HepG2 (cell line): ENCODE measurements around the gene EPB41L2. TPM values are rescaled to one million over a fixed set of nuclear protein-coding genes. Genes with fewer than 3 reads are reported as not detected.

ENCODE experiments used
- ADNP ChIP-seq: sonication (generic); formaldehyde crosslinking; IDR thresholded peaks from 2 replicates; pipeline ENCODE4 v1.4.0; 2020; ENCODE audit warnings: missing genetic modification reagents
- CENPT ChIP-seq: sonication (generic); formaldehyde crosslinking; IDR thresholded peaks from 2 replicates; pipeline ENCODE4 v1.8.0; 2022; ENCODE audit warnings: low read depth, mild to moderate bottlenecking, moderate library complexity, missing genetic modification reagents
- DMAP1 ChIP-seq: IDR thresholded peaks from 2 replicates; pipeline ENCODE4 v1.6.1; 2016
- FLYWCH1 ChIP-seq: sonication (generic); formaldehyde crosslinking; IDR thresholded peaks from 2 replicates; pipeline ENCODE4 v1.8.1; 2023; ENCODE audit warnings: mild to moderate bottlenecking, missing genetic modification reagents
- GTF3A ChIP-seq: sonication (generic); formaldehyde crosslinking; conservative IDR thresholded peaks from 2 replicates; pipeline ENCODE4 v1.4.0; 2020; ENCODE audit warnings: mild to moderate bottlenecking, missing genetic modification reagents
- HDAC6 ChIP-seq: fragments of 200-600 bp; sonication (generic); IDR thresholded peaks from 2 replicates; pipeline ENCODE4 v1.7.0; 2017; ENCODE audit warnings: mild to moderate bottlenecking, antibody characterized with exemption, low read length, low read depth
- HMG20B ChIP-seq: conservative IDR thresholded peaks from 2 replicates; pipeline ENCODE4 v1.6.1; 2016; ENCODE audit warnings: missing genetic modification reagents, missing compliant biosample characterization
- IRX3 ChIP-seq: sonication (generic); formaldehyde crosslinking; IDR thresholded peaks from 2 replicates; pipeline ENCODE4 v1.8.1; 2023; ENCODE audit warnings: mild to moderate bottlenecking, low read depth, missing genetic modification reagents, borderline replicate concordance
- KLF15 ChIP-seq: sonication (generic); formaldehyde crosslinking; IDR thresholded peaks from 2 replicates; pipeline ENCODE4 v1.8.1; 2023; ENCODE audit warnings: borderline replicate concordance, mild to moderate bottlenecking, inconsistent platforms, missing genetic modification reagents, mixed read lengths
- KMT2A ChIP-seq: sonication (generic); formaldehyde crosslinking; IDR thresholded peaks from 2 replicates; pipeline ENCODE4 v1.4.0; 2020; ENCODE audit warnings: missing genetic modification reagents
- KMT2B ChIP-seq: IDR thresholded peaks from 2 replicates; pipeline ENCODE4 v1.6.1; 2016; ENCODE audit warnings: missing genetic modification reagents, missing compliant biosample characterization
- NAIF1 ChIP-seq: sonication (generic); formaldehyde crosslinking; IDR thresholded peaks from 2 replicates; pipeline ENCODE4 v1.5.0; 2020; ENCODE audit warnings: mild to moderate bottlenecking, missing genetic modification reagents, borderline replicate concordance
- NFYB ChIP-seq: sonication (generic); formaldehyde crosslinking; IDR thresholded peaks from 2 replicates; pipeline ENCODE4 v1.4.0; 2020; ENCODE audit warnings: missing genetic modification reagents
- NR1H2 ChIP-seq: sonication (generic); formaldehyde crosslinking; IDR thresholded peaks from 2 replicates; pipeline ENCODE4 v1.8.1; 2022; ENCODE audit warnings: low read depth, missing genetic modification reagents, borderline replicate concordance
- NR2F2 ChIP-seq: IDR thresholded peaks from 2 replicates; pipeline ENCODE4 v1.6.1; 2012; ENCODE audit warnings: low read depth, inconsistent platforms, borderline replicate concordance
- PAF1 ChIP-seq: IDR thresholded peaks from 2 replicates; pipeline ENCODE4 v1.6.1; 2016; ENCODE audit warnings: missing genetic modification reagents, missing compliant biosample characterization
- RORA ChIP-seq: sonication (generic); formaldehyde crosslinking; IDR thresholded peaks from 2 replicates; pipeline ENCODE4 v1.5.0; 2020; ENCODE audit warnings: mild to moderate bottlenecking, missing genetic modification reagents, moderate library complexity
- RXRB ChIP-seq: IDR thresholded peaks from 2 replicates; pipeline ENCODE4 v1.6.1; 2016; ENCODE audit warnings: borderline replicate concordance, missing genetic modification reagents, missing compliant biosample characterization
- SP5 ChIP-seq: IDR thresholded peaks from 2 replicates; pipeline ENCODE4 v1.6.1; 2016; ENCODE audit warnings: low read depth, borderline replicate concordance
- TARDBP ChIP-seq: sonication (generic); formaldehyde crosslinking; IDR thresholded peaks from 2 replicates; pipeline ENCODE4 v1.8.0; 2022; ENCODE audit warnings: mild to moderate bottlenecking, missing genetic modification reagents
- TEAD2 ChIP-seq: sonication (generic); formaldehyde crosslinking; IDR thresholded peaks from 2 replicates; pipeline ENCODE4 v1.9.0; 2021; ENCODE audit warnings: missing genetic modification reagents
- ZFP41 ChIP-seq: sonication (generic); formaldehyde crosslinking; IDR thresholded peaks from 2 replicates; pipeline ENCODE4 v1.4.0; 2020; ENCODE audit warnings: mild to moderate bottlenecking, missing genetic modification reagents, borderline replicate concordance
- ZFP62 ChIP-seq: sonication (generic); formaldehyde crosslinking; IDR thresholded peaks from 2 replicates; pipeline ENCODE4 v1.4.0; 2020; ENCODE audit warnings: missing genetic modification reagents
- ZNF10 ChIP-seq: sonication (generic); formaldehyde crosslinking; IDR thresholded peaks from 2 replicates; pipeline ENCODE4 v1.4.0; 2020; ENCODE audit warnings: mild to moderate bottlenecking, low read depth, missing genetic modification reagents, borderline replicate concordance
- ZNF205 ChIP-seq: IDR thresholded peaks from 2 replicates; pipeline ENCODE4 v1.6.1; 2018; ENCODE audit warnings: missing biosample characterization, missing genetic modification reagents
- ZNF264 ChIP-seq: sonication (generic); formaldehyde crosslinking; IDR thresholded peaks from 2 replicates; pipeline ENCODE4 v1.4.0; 2020; ENCODE audit warnings: missing genetic modification reagents
- ZNF589 ChIP-seq: sonication (generic); formaldehyde crosslinking; conservative IDR thresholded peaks from 2 replicates; pipeline ENCODE4 v1.8.0; 2022; ENCODE audit warnings: mild to moderate bottlenecking, moderate library complexity, missing genetic modification reagents
- ZNF768 ChIP-seq: sonication (generic); formaldehyde crosslinking; IDR thresholded peaks from 2 replicates; pipeline ENCODE4 v1.4.0; 2020; ENCODE audit warnings: missing genetic modification reagents
- ZNF891 ChIP-seq: sonication (generic); formaldehyde crosslinking; IDR thresholded peaks from 2 replicates; pipeline ENCODE4 v1.5.0; 2020; ENCODE audit warnings: mild to moderate bottlenecking, missing genetic modification reagents
- polyA plus RNA-seq, 8 experiments: library from polyadenylated mRNA; depleted of rRNA in 3 of 8; stranded (reverse) in 7 of 8; unstranded in 1 of 8; fragments of >200 nt; fragmentation: Illumina TruSeq in 4 of 8; extraction: Trizol in 4 of 8; gene quantifications; 2 replicates each; pipeline versions ENCODE4 v1.2.1 to v1.2.3, GENCODE V29; 2011 to 2016; ENCODE audit warnings: low read depth in 4 of 8, missing spikeins in 1 of 8, mixed read lengths in 1 of 8; ENCODE audit not compliant: insufficient read depth in 1 of 8
- total RNA-seq, 5 experiments: library from RNA; depleted of rRNA; stranded (reverse); fragments of >200 nt; fragmentation: Illumina TruSeq; extraction: Trizol; gene quantifications; 2 replicates each; pipeline ENCODE4 v1.2.3, GENCODE V29; 2016; ENCODE audit warnings: low read depth in 1 of 5
- TF ChIP-seq, protein P1 (sequence below): IDR thresholded peaks from 2 replicates; pipeline ENCODE4 v1.6.1; 2016
- TF ChIP-seq, protein P2 (sequence below): sonication (generic); formaldehyde crosslinking; IDR thresholded peaks from 2 replicates; pipeline ENCODE4 v1.5.1; 2020; ENCODE audit warnings: mild to moderate bottlenecking, missing genetic modification reagents, moderate library complexity

EPB41L2 gene
- total and polyA plus RNA-seq, 2 of the 13 experiments (the other 11 are each of a cell fraction or from before 2014, with no cell fraction given) = 41.7 to 56.4 TPM

- no peak; the same call in 1 of the 2 replicates for TF ChIP-seq ZNF264 (CRISPR knock-in tag)
- no peak for TF ChIP-seq ZFP41 (CRISPR knock-in tag)
- 0 out of 2 replicates have a peak, but pooled peaks have one; percentile 5 for TF ChIP-seq HMG20B (CRISPR knock-in tag)
- TF ChIP-seq PAF1 = no peak
- TF ChIP-seq KLF15 (CRISPR knock-in tag) = no peak
- TF ChIP-seq FLYWCH1 (CRISPR knock-in tag) = 0 out of 2 replicates have a peak, but pooled peaks have one; percentile 4
- no peak for TF ChIP-seq ADNP (CRISPR knock-in tag)
- TF ChIP-seq ZNF10 (CRISPR knock-in tag) = no peak
- TF ChIP-seq RXRB (CRISPR knock-in tag) = no peak
- TF ChIP-seq, protein P1, sequence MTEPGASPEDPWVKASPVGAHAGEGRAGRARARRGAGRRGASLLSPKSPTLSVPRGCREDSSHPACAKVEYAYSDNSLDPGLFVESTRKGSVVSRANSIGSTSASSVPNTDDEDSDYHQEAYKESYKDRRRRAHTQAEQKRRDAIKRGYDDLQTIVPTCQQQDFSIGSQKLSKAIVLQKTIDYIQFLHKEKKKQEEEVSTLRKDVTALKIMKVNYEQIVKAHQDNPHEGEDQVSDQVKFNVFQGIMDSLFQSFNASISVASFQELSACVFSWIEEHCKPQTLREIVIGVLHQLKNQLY (CRISPR knock-in tag) = no peak
- no peak for TF ChIP-seq TEAD2
- TF ChIP-seq ZNF891 (CRISPR knock-in tag) = no peak
- TF ChIP-seq GTF3A (CRISPR knock-in tag) = 0 out of 2 replicates have a peak, but pooled peaks have one; percentile 20
- peak; percentile 17; the same call in 1 of the 2 replicates for TF ChIP-seq KMT2B (CRISPR knock-in tag)
- no peak for TF ChIP-seq IRX3
- TF ChIP-seq NAIF1 (CRISPR knock-in tag) = no peak
- no peak for TF ChIP-seq ZFP62
- TF ChIP-seq ZNF768 (CRISPR knock-in tag) = no peak
- no peak for TF ChIP-seq NR1H2 (CRISPR knock-in tag)
- TF ChIP-seq, protein P2, sequence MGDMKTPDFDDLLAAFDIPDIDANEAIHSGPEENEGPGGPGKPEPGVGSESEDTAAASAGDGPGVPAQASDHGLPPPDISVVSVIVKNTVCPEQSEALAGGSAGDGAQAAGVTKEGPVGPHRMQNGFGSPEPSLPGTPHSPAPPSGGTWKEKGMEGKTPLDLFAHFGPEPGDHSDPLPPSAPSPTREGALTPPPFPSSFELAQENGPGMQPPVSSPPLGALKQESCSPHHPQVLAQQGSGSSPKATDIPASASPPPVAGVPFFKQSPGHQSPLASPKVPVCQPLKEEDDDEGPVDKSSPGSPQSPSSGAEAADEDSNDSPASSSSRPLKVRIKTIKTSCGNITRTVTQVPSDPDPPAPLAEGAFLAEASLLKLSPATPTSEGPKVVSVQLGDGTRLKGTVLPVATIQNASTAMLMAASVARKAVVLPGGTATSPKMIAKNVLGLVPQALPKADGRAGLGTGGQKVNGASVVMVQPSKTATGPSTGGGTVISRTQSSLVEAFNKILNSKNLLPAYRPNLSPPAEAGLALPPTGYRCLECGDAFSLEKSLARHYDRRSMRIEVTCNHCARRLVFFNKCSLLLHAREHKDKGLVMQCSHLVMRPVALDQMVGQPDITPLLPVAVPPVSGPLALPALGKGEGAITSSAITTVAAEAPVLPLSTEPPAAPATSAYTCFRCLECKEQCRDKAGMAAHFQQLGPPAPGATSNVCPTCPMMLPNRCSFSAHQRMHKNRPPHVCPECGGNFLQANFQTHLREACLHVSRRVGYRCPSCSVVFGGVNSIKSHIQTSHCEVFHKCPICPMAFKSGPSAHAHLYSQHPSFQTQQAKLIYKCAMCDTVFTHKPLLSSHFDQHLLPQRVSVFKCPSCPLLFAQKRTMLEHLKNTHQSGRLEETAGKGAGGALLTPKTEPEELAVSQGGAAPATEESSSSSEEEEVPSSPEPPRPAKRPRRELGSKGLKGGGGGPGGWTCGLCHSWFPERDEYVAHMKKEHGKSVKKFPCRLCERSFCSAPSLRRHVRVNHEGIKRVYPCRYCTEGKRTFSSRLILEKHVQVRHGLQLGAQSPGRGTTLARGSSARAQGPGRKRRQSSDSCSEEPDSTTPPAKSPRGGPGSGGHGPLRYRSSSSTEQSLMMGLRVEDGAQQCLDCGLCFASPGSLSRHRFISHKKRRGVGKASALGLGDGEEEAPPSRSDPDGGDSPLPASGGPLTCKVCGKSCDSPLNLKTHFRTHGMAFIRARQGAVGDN (CRISPR knock-in tag) = no peak
- no peak for TF ChIP-seq HDAC6
- TF ChIP-seq TARDBP (CRISPR knock-in tag) = no peak
- no peak for TF ChIP-seq CENPT
- no peak for TF ChIP-seq NR2F2
- TF ChIP-seq RORA (CRISPR knock-in tag) = no peak
- no peak for TF ChIP-seq NFYB (CRISPR knock-in tag)
- TF ChIP-seq ZNF205 (CRISPR knock-in tag) = no peak
- no peak for TF ChIP-seq ZNF589 (CRISPR knock-in tag)
- TF ChIP-seq DMAP1 (CRISPR knock-in tag) = no peak; the same call in 1 of the 2 replicates
- TF ChIP-seq KMT2A (CRISPR knock-in tag) = no peak
- no peak; the same call in 1 of the 2 replicates for TF ChIP-seq SP5 (CRISPR knock-in tag)
Observed at GRCh38 chr6:131063764-131064272, 773 bp upstream of the EPB41L2 start (continued).
